GM23338 (cell line): Measurements from ENCODE around the gene HK1. TPM values are rescaled to one million over a fixed set of nuclear protein-coding genes. Genes with fewer than 3 reads are reported as not detected.

Experiments used
- ATAC-seq: fragments of 200-7000 bp; cut with Tn5 transposase; 3 replicates; pipeline ENCODE4 v1.9.1; 2020
- DNase-seq: peaks from one replicate; pipeline ENCODE4 v3.0.0-alpha.2; 2015; ENCODE audit warnings: low spot score
- H2AFZ ChIP-seq: fragments of 200-600 bp; sonication (generic); 2 replicates; pipeline ENCODE4 v1.8.0; 2016; ENCODE audit warnings: antibody characterized with exemption, mild to moderate bottlenecking, moderate library complexity
- H3F3A ChIP-seq: fragments of 200-600 bp; sonication (generic); replicated peaks from 2 replicates; pipeline ENCODE4 v1.8.0; 2017; ENCODE audit warnings: antibody characterized with exemption, mixed run types, low read depth
- H3K27ac ChIP-seq: fragments of 200-600 bp; sonication (generic); 2 replicates; pipeline ENCODE4 v1.6.1; 2016; ENCODE audit warnings: low read depth
- H3K27me3 ChIP-seq: fragments of 200-600 bp; sonication (generic); 2 replicates; pipeline ENCODE4 v1.8.0; 2016; ENCODE audit warnings: mild to moderate bottlenecking, mixed run types, moderate library complexity; ENCODE audit not compliant: insufficient read depth
- H3K36me3 ChIP-seq: fragments of 200-600 bp; sonication (generic); 2 replicates; pipeline ENCODE4 v1.8.0; 2016; ENCODE audit warnings: mild to moderate bottlenecking; ENCODE audit not compliant: insufficient read depth
- H3K4me1 ChIP-seq: fragments of 200-600 bp; sonication (generic); 2 replicates; pipeline ENCODE4 v1.8.0; 2016; ENCODE audit warnings: mild to moderate bottlenecking, moderate library complexity; ENCODE audit not compliant: insufficient read depth
- H3K4me2 ChIP-seq: fragments of 200-600 bp; sonication (generic); 2 replicates; pipeline ENCODE4 v1.7.1; 2017; ENCODE audit warnings: mixed run types
- H3K4me3 ChIP-seq: fragments of 200-600 bp; sonication (generic); 2 replicates; pipeline ENCODE4 v1.6.1; 2016; ENCODE audit warnings: mixed run types
- H3K79me2 ChIP-seq: fragments of 200-600 bp; sonication (generic); replicated peaks from 2 replicates; pipeline ENCODE4 v1.8.0; 2017; ENCODE audit warnings: mild to moderate bottlenecking; ENCODE audit not compliant: insufficient read depth
- H3K9me2 ChIP-seq: fragments of 200-600 bp; sonication (generic); 2 replicates; pipeline ENCODE4 v1.8.0; 2017; ENCODE audit not compliant: insufficient read depth
- H4K20me1 ChIP-seq: fragments of 200-600 bp; sonication (generic); replicated peaks from 2 replicates; pipeline ENCODE4 v1.8.0; 2017; ENCODE audit warnings: mild to moderate bottlenecking; ENCODE audit not compliant: insufficient read depth
- H3K27ac Mint-ChIP-seq: 2 replicates; pipeline ENCODE4 v1.8.0; 2020; ENCODE audit warnings: inconsistent platforms, mild to moderate bottlenecking, moderate library complexity, mixed read lengths
- H3K27me3 Mint-ChIP-seq: 3 replicates; pipeline ENCODE4 v1.8.0; 2022; ENCODE audit warnings: low read depth, mild to moderate bottlenecking, moderate library complexity, mixed read lengths, inconsistent platforms; ENCODE audit not compliant: insufficient read depth, poor library complexity
- H3K36me3 Mint-ChIP-seq: 3 replicates; pipeline ENCODE4 v1.8.0; 2021; ENCODE audit warnings: low read depth, mild to moderate bottlenecking, inconsistent platforms, moderate library complexity, mixed read lengths
- H3K4me1 Mint-ChIP-seq: 3 replicates; pipeline ENCODE4 v1.8.0; 2020; ENCODE audit warnings: mild to moderate bottlenecking, inconsistent platforms, mixed read lengths
- H3K4me3 Mint-ChIP-seq: 3 replicates; pipeline ENCODE4 v1.8.0; 2021; ENCODE audit warnings: moderate library complexity, mild to moderate bottlenecking, inconsistent platforms, mixed read lengths
- H3K9me3 Mint-ChIP-seq: 3 replicates; pipeline ENCODE4 v1.8.0; 2020; ENCODE audit warnings: moderate library complexity, mild to moderate bottlenecking, inconsistent platforms, mixed read lengths
- CREB1 ChIP-seq: fragments of 250-450 bp; sonication (Bioruptor Pico); IDR thresholded peaks from 2 replicates; pipeline ENCODE4 v1.5.0; 2020; ENCODE audit warnings: low read depth, mild to moderate bottlenecking, moderate library complexity
- ETS1 ChIP-seq: IDR thresholded peaks from 2 replicates; pipeline ENCODE4 v1.6.1; 2016; ENCODE audit warnings: antibody characterized with exemption
- EZH2 ChIP-seq: fragments of 200-600 bp; sonication (generic); IDR thresholded peaks from one replicate; pipeline ENCODE4 v1.8.0; 2017; ENCODE audit warnings: antibody characterized with exemption, mild to moderate bottlenecking, low read depth; ENCODE audit not compliant: unreplicated experiment
- EZH2phosphoT487 ChIP-seq: fragments of 200-600 bp; sonication (generic); IDR thresholded peaks from one replicate; pipeline ENCODE4 v1.8.1; 2018; ENCODE audit warnings: antibody characterized with exemption; ENCODE audit not compliant: unreplicated experiment
- JUNB ChIP-seq: IDR thresholded peaks from one replicate; pipeline ENCODE4 v1.6.1; 2016; ENCODE audit warnings: antibody characterized with exemption; ENCODE audit not compliant: unreplicated experiment
- NANOG ChIP-seq: IDR thresholded peaks from 2 replicates; pipeline ENCODE4 v1.6.1; 2016; ENCODE audit warnings: antibody characterized with exemption, borderline replicate concordance
- POLR2AphosphoS5 ChIP-seq: IDR thresholded peaks from 2 replicates; pipeline ENCODE4 v1.6.1; 2016; ENCODE audit warnings: antibody characterized with exemption, low read depth
- STAT1 ChIP-seq: IDR thresholded peaks from one replicate; pipeline ENCODE4 v1.6.1; 2016; ENCODE audit warnings: antibody characterized with exemption; ENCODE audit not compliant: unreplicated experiment
- ZNF114 ChIP-seq: fragments of 250-450 bp; sonication (Bioruptor Pico); IDR thresholded peaks from 2 replicates; pipeline ENCODE4 v1.5.0; 2020; ENCODE audit warnings: mild to moderate bottlenecking, moderate library complexity
- ZNF331 ChIP-seq: fragments of 250-450 bp; sonication (Bioruptor Pico); IDR thresholded peaks from 2 replicates; pipeline ENCODE4 v1.5.0; 2020; ENCODE audit warnings: low read depth, mild to moderate bottlenecking, moderate library complexity
- polyA plus RNA-seq: library from polyadenylated mRNA; unstranded; fragments of >200 nt; fragmentation: Nextera tagmentation; extraction: Ambion mirVana; gene quantifications from 2 replicates; pipeline ENCODE4 v1.2.1, GENCODE V29; 2016
- total RNA-seq: library from RNA; depleted of rRNA; stranded (reverse); fragments of >200 nt; shearing (Covaris generic); gene quantifications from 2 replicates; pipeline ENCODE4 v1.2.3, GENCODE V29; 2014
- TF ChIP-seq, protein P1 (sequence below), 2 experiments: fragments of 200-600 bp in 1 of 2; sonication (generic) in 1 of 2; conservative IDR thresholded peaks; 2 replicates each; pipeline versions ENCODE4 v1.5.1 to v1.6.1; 2016 to 2017; ENCODE audit warnings: antibody characterized with exemption in 2 of 2, low read depth in 2 of 2, mild to moderate bottlenecking in 2 of 2, moderate library complexity in 1 of 2
- TF ChIP-seq, protein P2 (sequence below): fragments of 250-450 bp; sonication (Bioruptor Pico); IDR thresholded peaks from 2 replicates; pipeline ENCODE4 v1.5.0; 2020; ENCODE audit warnings: mild to moderate bottlenecking, moderate library complexity
- TF ChIP-seq, protein P3 (sequence below): IDR thresholded peaks from one replicate; pipeline ENCODE4 v1.6.1; 2018; ENCODE audit warnings: antibody characterized with exemption; ENCODE audit not compliant: unreplicated experiment

Gene HK1
- total and polyA plus RNA-seq, 2 experiments from 2014 or later: 76.6 to 229 TPM

DNA sequence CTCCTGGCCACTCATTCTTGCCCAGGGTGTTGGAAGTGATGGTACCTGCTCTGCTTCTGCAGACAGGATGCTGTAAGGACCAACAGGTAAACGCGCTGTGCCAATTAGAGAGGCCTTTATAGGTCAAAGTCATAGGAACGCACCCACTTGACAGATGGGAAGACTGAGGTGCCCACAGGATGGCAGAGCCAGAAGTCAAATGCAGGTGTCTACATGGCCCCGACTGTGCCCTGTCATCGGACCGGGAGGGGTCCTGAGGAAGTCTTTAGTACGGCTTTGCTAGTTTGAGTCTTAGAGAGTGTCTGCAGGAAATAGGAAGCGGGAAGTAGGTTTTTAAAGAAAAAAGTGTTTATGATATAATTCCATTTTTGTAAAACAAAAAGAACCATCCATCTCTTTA, 57.3 kb downstream of the HK1 start:
- H3K27ac ChIP-seq: peak overlapping the region; percentile 50
- ATAC-seq (no peak), DNase-seq (no peak)
- no peak overlapping the region for H3K4me2 ChIP-seq
- TF ChIP-seq NANOG: no peak
- TF ChIP-seq ETS1: no peak
- no peak for TF ChIP-seq EZH2
- no peak for TF ChIP-seq CREB1
- no peak for TF ChIP-seq ZNF114 (CRISPR knock-in tag)
- TF ChIP-seq, protein P1, sequence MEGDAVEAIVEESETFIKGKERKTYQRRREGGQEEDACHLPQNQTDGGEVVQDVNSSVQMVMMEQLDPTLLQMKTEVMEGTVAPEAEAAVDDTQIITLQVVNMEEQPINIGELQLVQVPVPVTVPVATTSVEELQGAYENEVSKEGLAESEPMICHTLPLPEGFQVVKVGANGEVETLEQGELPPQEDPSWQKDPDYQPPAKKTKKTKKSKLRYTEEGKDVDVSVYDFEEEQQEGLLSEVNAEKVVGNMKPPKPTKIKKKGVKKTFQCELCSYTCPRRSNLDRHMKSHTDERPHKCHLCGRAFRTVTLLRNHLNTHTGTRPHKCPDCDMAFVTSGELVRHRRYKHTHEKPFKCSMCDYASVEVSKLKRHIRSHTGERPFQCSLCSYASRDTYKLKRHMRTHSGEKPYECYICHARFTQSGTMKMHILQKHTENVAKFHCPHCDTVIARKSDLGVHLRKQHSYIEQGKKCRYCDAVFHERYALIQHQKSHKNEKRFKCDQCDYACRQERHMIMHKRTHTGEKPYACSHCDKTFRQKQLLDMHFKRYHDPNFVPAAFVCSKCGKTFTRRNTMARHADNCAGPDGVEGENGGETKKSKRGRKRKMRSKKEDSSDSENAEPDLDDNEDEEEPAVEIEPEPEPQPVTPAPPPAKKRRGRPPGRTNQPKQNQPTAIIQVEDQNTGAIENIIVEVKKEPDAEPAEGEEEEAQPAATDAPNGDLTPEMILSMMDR (conservative IDR thresholded peaks at IDR 0.05; ENCODE audit: low read depth in 2 of 2): no peak
- TF ChIP-seq STAT1: no peak
- TF ChIP-seq, protein P2, sequence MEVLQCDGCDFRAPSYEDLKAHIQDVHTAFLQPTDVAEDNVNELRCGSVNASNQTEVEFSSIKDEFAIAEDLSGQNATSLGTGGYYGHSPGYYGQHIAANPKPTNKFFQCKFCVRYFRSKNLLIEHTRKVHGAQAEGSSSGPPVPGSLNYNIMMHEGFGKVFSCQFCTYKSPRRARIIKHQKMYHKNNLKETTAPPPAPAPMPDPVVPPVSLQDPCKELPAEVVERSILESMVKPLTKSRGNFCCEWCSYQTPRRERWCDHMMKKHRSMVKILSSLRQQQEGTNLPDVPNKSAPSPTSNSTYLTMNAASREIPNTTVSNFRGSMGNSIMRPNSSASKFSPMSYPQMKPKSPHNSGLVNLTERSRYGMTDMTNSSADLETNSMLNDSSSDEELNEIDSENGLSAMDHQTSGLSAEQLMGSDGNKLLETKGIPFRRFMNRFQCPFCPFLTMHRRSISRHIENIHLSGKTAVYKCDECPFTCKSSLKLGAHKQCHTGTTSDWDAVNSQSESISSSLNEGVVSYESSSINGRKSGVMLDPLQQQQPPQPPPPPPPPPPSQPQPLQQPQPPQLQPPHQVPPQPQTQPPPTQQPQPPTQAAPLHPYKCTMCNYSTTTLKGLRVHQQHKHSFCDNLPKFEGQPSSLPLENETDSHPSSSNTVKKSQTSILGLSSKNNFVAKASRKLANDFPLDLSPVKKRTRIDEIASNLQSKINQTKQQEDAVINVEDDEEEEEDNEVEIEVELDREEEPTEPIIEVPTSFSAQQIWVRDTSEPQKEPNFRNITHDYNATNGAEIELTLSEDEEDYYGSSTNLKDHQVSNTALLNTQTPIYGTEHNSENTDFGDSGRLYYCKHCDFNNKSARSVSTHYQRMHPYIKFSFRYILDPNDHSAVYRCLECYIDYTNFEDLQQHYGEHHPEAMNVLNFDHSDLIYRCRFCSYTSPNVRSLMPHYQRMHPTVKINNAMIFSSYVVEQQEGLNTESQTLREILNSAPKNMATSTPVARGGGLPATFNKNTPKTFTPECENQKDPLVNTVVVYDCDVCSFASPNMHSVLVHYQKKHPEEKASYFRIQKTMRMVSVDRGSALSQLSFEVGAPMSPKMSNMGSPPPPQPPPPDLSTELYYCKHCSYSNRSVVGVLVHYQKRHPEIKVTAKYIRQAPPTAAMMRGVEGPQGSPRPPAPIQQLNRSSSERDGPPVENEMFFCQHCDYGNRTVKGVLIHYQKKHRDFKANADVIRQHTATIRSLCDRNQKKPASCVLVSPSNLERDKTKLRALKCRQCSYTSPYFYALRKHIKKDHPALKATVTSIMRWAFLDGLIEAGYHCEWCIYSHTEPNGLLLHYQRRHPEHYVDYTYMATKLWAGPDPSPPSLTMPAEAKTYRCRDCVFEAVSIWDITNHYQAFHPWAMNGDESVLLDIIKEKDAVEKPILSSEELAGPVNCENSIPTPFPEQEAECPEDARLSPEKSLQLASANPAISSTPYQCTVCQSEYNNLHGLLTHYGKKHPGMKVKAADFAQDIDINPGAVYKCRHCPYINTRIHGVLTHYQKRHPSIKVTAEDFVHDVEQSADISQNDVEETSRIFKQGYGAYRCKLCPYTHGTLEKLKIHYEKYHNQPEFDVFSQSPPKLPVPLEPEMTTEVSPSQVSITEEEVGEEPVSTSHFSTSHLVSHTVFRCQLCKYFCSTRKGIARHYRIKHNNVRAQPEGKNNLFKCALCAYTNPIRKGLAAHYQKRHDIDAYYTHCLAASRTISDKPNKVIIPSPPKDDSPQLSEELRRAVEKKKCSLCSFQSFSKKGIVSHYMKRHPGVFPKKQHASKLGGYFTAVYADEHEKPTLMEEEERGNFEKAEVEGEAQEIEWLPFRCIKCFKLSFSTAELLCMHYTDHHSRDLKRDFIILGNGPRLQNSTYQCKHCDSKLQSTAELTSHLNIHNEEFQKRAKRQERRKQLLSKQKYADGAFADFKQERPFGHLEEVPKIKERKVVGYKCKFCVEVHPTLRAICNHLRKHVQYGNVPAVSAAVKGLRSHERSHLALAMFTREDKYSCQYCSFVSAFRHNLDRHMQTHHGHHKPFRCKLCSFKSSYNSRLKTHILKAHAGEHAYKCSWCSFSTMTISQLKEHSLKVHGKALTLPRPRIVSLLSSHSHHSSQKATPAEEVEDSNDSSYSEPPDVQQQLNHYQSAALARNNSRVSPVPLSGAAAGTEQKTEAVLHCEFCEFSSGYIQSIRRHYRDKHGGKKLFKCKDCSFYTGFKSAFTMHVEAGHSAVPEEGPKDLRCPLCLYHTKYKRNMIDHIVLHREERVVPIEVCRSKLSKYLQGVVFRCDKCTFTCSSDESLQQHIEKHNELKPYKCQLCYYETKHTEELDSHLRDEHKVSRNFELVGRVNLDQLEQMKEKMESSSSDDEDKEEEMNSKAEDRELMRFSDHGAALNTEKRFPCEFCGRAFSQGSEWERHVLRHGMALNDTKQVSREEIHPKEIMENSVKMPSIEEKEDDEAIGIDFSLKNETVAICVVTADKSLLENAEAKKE (CRISPR knock-in tag): no peak
- no peak for TF ChIP-seq JUNB
- no peak for TF ChIP-seq ZNF331
- TF ChIP-seq, protein P3, sequence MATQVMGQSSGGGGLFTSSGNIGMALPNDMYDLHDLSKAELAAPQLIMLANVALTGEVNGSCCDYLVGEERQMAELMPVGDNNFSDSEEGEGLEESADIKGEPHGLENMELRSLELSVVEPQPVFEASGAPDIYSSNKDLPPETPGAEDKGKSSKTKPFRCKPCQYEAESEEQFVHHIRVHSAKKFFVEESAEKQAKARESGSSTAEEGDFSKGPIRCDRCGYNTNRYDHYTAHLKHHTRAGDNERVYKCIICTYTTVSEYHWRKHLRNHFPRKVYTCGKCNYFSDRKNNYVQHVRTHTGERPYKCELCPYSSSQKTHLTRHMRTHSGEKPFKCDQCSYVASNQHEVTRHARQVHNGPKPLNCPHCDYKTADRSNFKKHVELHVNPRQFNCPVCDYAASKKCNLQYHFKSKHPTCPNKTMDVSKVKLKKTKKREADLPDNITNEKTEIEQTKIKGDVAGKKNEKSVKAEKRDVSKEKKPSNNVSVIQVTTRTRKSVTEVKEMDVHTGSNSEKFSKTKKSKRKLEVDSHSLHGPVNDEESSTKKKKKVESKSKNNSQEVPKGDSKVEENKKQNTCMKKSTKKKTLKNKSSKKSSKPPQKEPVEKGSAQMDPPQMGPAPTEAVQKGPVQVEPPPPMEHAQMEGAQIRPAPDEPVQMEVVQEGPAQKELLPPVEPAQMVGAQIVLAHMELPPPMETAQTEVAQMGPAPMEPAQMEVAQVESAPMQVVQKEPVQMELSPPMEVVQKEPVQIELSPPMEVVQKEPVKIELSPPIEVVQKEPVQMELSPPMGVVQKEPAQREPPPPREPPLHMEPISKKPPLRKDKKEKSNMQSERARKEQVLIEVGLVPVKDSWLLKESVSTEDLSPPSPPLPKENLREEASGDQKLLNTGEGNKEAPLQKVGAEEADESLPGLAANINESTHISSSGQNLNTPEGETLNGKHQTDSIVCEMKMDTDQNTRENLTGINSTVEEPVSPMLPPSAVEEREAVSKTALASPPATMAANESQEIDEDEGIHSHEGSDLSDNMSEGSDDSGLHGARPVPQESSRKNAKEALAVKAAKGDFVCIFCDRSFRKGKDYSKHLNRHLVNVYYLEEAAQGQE: no peak
- TF ChIP-seq POLR2AphosphoS5: no peak
- TF ChIP-seq EZH2phosphoT487: no peak
- Mint-ChIP-seq H3K36me3 (peaks cover 23% of the 10 kb centered on the region), H3K27me3 (peaks cover 24% of the 10 kb centered on the region), H3K4me1 (peaks cover 82% of the 10 kb centered on the region), H3K9me3 (no peaks in the 10 kb centered on the region), H3K27ac (peak overlapping the region; percentile 57), H3K4me3 (no peak overlapping the region)
- no peak overlapping the region for H2AFZ ChIP-seq
- H3K4me1 ChIP-seq: peaks cover 86% of the 10 kb centered on the region
- no peaks in the 10 kb centered on the region for H3K9me2 ChIP-seq
- H3K36me3 ChIP-seq: 0 out of 2 replicates have a peak, but pooled peaks cover 9% of the 10 kb centered on the region
- H3F3A ChIP-seq: peaks cover 3% of the 10 kb centered on the region; the same call in 1 of the 2 replicates
- peaks cover 100% of the 10 kb centered on the region for H3K79me2 ChIP-seq
- no peaks in the 10 kb centered on the region for H3K27me3 ChIP-seq
- no peak overlapping the region for H3K4me3 ChIP-seq
- H4K20me1 ChIP-seq: peaks cover 2% of the 10 kb centered on the region; the same call in 1 of the 2 replicates
